Glomerular endothelial cell (primary cell): ENCODE data around the gene GLYAT. TPM values are rescaled to one million over a fixed set of nuclear protein-coding genes. Genes with fewer than 3 reads are reported as not detected.
"Not testable (repeated sequence)": the region's sequence is repeated elsewhere in the genome, so short reads cannot be mapped to it uniquely, and the experiment has no call there.

Experiments
- DNase-seq: peaks from one replicate; pipeline ENCODE4 v3.0.0-alpha.2; 2011; ENCODE audit warnings: low read depth, low spot score; ENCODE audit errors: extremely low read depth
- total RNA-seq: library from RNA; depleted of rRNA; stranded (reverse); fragments of >200 nt; gene quantifications from 2 replicates; pipeline ENCODE4 v1.2.3, GENCODE V29; 2015

Gene GLYAT
- total RNA-seq, 1 donor from 2014 or later, result not detected

GRCh38 chr11:58685973-58686722 lies 45.6 kb downstream of the GLYAT start:
- no peak for DNase-seq

GRCh38 chr11:58682660-58683059 lies 49.1 kb downstream of the GLYAT start:
- not testable (repeated sequence) for DNase-seq

- DNase-seq, result not testable (repeated sequence)
Observed at GRCh38 chr11:58677536-58677935, 54.2 kb downstream of the GLYAT start.

- DNase-seq, result no peak
Observed at GRCh38 chr11:58676563-58677135, 55.1 kb downstream of the GLYAT start.

- no peak for DNase-seq
Observed at GRCh38 chr11:58675334-58676155, 56.2 kb downstream of the GLYAT start.

- no peak for DNase-seq
Observed at GRCh38 chr11:58674609-58675008, 57.1 kb downstream of the GLYAT start.

GRCh38 chr11:58671983-58672633 lies 59.6 kb downstream of the GLYAT start:
- DNase-seq, result no peak

GRCh38 chr11:58659910-58660570 lies 71.7 kb downstream of the GLYAT start:
- DNase-seq, result no peak

- no peak for DNase-seq
Observed at GRCh38 chr11:58659404-58659803, 72.3 kb downstream of the GLYAT start.

Other genes starting within 250 kb of the GLYAT start
- not detected in 2 replicates for gene OR5B21, start 223.8 kb downstream of the GLYAT start, total RNA-seq
- gene LPXN, start 156.1 kb downstream of the GLYAT start, total RNA-seq, result 5.1 and 15.0 TPM in 2 replicates
- 34.5 and 38.1 TPM in 2 replicates for gene ZFP91, start 152.9 kb downstream of the GLYAT start, total RNA-seq
- gene CNTF, start 109.3 kb downstream of the GLYAT start, total RNA-seq, result 0.78 and 2.8 TPM in 2 replicates
- not detected in 2 replicates for gene GLYATL2, start 112.8 kb upstream of the GLYAT start, total RNA-seq
- not detected in 2 replicates for gene GLYATL1, start 207.5 kb upstream of the GLYAT start, total RNA-seq